NCI-H82 (cell line): ENCODE measurements around the gene ICAM1.
"Not testable (repeated sequence)": the region's sequence is repeated elsewhere in the genome, so short reads cannot be mapped to it uniquely, and the experiment has no call there.

Source experiments
- DNase-seq: peaks from one replicate; lab custom pipeline; 2025; lab: John Stamatoyannopoulos, UW

Gene ICAM1

DNA sequence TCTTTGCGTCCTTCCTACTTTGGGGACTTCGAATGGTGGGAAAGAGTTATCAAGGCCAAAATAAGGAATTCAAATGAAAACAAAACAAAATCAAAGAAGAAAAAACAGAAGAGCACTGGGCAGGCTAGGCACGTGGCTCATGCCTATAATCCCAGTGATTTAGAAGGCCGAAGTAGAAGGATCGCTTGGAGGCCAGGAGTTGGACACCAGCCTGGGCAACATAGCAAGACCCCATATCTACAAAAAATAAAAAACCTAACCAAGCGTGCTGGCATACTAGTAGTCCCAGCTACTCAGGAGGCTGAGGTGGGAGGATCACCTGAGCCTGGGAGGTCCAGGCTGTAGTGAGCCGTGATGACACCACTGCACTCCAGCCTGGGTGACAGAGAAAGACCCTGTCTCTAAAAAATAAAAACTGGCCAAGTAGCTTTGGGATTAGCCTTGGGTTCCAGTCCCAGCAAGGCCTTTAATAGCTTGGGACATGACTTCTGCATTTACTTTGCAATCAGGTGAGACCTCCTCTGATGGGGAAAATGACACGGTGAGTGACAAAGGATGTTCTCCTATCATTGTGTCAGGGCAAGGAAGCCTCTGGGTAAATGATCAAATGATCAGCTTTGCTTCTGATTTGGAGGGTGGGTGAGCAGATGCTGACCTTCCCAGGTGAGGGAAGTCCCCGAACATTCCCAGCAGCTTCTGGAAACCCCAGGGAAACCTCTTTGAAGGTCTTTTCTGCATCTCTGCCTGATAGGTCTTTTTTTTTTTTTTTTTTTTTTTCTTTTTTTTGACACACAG, 7.1 kb downstream of the ICAM1 start:
- DNase-seq, result no peak

DNA sequence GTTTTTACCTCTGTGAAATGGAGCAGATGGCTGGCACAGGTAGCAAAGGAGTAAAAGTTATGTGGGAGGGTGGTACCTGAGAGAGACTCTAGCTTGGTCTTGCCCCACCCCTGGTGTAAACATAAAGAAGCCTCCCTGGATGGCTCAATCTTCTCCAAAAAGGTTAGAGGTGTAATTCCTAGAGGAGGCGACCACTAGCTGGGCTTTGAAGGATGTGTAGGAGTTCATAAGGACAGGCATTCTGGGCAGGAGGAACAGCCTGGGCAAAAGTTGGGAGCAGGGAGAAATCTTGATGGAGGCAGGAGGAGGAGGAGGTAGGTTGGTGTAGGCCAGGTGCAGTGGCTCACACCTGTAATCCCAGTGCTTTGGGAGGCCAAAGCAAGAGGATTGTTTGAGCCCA, 8.0 kb downstream of the ICAM1 start:
- no peak for DNase-seq

DNA sequence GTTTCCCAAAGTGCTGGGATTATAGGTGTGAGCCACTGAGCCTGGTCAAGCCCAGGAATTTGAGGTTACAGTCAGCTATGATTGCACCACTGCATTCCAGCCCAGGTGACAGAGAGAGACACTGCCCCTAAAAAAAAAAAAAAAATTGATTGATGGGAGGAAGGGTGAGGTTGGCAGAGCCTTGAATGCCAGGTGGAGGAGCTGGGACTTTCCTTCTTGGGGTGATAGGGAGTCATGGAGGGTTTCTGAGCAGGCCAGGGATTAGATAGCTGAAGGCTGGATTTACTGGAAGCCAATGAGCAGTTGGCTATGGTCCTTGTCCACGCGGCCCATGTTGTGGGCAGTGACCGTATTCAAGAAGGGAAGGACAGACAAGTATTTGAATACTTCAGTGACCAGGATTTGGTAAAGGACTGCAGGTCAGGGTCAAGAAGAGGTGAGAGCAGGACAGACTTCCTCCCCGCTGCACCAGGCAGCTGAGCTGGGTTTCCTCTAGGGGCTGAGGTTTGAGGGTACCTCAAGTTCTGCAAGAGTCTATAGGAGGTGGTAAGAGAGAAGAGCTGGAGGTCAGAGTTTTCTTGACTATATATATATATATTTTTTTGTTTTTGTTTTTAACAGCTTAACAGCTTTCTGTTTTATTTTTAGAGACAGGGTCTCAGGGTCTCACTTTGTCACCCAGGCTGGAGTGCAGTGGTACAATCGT, 9.0 kb downstream of the ICAM1 start:
- no peak for DNase-seq

DNA sequence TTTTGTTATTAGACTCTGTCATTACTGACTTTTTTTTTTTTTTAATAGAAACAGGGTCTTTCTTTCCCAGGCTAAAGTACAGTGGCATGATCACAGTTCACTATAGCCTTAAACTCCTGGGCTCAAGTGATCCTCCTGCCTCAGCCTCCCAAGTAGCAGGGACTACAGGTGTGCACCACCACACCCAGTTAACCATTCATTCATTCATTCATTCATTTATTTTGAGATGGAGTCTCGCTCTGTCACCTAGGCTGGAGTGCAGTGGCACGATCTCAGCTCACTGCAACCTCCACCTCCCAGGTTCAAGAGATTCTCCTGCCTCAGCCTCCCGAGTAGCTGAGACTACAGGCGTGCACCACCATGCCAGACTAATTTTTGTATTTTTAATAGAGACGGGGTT, 11.1 kb downstream of the ICAM1 start:
- not testable (repeated sequence) for DNase-seq

DNA sequence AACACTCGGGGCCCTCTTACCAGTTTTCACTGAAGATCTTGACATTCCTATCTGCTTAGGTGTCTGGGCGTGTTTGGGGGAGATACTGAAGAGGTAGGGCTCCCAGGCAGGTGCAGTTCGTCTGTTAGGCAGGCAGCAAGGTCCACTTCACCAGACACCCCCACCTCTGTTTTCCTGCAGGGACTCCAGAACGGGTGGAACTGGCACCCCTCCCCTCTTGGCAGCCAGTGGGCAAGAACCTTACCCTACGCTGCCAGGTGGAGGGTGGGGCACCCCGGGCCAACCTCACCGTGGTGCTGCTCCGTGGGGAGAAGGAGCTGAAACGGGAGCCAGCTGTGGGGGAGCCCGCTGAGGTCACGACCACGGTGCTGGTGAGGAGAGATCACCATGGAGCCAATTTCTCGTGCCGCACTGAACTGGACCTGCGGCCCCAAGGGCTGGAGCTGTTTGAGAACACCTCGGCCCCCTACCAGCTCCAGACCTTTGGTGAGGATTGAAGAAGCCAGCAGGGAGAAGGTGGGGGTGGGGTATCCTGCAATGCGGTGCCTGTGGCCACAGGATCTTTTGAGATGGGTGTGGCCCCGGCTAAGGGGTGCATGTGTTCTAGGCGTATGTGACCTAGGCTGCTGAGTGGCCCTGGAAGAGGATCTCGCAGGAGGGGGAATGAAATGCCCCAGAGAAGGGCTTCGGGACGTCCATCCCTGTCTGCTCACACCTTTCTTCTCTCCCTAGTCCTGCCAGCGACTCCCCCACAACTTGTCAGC, 12.6 kb downstream of the ICAM1 start:
- DNase-seq, result no peak

DNA sequence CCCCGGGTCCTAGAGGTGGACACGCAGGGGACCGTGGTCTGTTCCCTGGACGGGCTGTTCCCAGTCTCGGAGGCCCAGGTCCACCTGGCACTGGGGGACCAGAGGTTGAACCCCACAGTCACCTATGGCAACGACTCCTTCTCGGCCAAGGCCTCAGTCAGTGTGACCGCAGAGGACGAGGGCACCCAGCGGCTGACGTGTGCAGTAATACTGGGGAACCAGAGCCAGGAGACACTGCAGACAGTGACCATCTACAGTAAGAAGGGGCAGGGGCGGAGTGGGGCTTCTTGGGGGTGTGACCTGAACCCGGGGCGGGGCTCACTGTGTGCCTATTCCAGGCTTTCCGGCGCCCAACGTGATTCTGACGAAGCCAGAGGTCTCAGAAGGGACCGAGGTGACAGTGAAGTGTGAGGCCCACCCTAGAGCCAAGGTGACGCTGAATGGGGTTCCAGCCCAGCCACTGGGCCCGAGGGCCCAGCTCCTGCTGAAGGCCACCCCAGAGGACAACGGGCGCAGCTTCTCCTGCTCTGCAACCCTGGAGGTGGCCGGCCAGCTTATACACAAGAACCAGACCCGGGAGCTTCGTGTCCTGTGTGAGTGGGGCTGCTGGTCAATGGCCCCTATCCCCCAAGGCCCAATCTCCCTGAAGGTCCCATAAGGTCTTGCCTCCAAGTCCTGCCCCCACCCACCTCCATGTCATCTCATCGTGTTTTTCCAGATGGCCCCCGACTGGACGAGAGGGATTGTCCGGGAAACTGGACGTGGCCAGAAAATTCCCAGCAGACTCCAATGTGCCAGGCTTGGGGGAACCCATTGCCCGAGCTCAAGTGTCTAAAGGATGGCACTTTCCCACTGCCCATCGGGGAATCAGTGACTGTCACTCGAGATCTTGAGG, 13.4 kb downstream of the ICAM1 start:
- no peak for DNase-seq

DNA sequence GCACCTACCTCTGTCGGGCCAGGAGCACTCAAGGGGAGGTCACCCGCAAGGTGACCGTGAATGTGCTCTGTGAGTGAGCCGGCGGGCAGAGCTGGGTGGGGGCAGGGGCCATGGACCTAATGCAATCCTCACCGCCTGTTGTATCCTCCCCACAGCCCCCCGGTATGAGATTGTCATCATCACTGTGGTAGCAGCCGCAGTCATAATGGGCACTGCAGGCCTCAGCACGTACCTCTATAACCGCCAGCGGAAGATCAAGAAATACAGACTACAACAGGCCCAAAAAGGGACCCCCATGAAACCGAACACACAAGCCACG, 14.0 kb downstream of the ICAM1 start:
- no peak for DNase-seq

DNA sequence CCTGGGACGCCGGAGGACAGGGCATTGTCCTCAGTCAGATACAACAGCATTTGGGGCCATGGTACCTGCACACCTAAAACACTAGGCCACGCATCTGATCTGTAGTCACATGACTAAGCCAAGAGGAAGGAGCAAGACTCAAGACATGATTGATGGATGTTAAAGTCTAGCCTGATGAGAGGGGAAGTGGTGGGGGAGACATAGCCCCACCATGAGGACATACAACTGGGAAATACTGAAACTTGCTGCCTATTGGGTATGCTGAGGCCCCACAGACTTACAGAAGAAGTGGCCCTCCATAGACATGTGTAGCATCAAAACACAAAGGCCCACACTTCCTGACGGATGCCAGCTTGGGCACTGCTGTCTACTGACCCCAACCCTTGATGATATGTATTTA, 14.5 kb downstream of the ICAM1 start:
- DNase-seq, result no peak

DNA sequence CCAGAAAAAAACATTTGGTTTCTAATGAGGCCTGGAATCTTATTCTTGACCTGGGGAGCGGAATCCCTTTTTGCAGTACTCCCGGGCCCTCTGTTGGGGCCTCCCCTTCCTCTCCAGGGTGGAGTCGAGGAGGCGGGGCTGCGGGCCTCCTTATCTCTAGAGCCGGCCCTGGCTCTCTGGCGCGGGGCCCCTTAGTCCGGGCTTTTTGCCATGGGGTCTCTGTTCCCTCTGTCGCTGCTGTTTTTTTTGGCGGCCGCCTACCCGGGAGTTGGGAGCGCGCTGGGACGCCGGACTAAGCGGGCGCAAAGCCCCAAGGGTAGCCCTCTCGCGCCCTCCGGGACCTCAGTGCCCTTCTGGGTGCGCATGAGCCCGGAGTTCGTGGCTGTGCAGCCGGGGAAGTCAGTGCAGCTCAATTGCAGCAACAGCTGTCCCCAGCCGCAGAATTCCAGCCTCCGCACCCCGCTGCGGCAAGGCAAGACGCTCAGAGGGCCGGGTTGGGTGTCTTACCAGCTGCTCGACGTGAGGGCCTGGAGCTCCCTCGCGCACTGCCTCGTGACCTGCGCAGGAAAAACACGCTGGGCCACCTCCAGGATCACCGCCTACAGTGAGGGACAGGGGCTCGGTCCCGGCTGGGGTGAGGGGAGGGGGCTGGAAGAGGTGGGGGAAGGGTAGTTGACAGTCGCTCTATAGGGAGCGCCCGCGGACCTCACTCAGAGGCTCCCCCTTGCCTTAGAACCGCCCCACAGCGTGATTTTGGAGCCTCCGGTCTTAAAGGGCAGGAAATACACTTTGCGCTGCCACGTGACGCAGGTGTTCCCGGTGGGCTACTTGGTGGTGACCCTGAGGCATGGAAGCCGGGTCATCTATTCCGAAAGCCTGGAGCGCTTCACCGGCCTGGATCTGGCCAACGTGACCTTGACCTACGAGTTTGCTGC, 16.1 kb downstream of the ICAM1 start, which contains the start of gene ICAM4:
ICAM4 (plus strand) TSS at position 153 of the 935 bp plus-strand sequence; CDS start at position 211, 58 bp downstream.
- peak; percentile 78 for DNase-seq

DNA sequence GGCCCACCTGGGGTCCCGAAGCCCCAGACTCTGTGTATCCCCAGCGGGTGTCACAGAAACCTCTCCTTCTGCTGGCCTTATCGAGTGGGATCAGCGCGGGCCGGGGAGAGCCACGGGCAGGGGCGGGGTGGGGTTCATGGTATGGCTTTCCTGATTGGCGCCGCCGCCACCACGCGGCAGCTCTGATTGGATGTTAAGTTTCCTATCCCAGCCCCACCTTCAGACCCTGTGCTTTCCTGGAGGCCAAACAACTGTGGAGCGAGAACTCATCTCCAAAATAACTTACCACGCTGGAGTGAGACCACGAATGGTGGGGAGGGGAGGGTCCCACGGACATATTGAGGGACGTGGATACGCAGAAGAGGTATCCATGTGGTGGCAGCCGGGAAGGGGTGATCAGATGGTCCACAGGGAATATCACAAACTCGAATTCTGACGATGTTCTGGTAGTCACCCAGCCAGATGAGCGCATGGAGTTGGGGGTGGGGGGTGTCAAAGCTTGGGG, 17.8 kb downstream of the ICAM1 start:
- peak; percentile 91 for DNase-seq

DNA sequence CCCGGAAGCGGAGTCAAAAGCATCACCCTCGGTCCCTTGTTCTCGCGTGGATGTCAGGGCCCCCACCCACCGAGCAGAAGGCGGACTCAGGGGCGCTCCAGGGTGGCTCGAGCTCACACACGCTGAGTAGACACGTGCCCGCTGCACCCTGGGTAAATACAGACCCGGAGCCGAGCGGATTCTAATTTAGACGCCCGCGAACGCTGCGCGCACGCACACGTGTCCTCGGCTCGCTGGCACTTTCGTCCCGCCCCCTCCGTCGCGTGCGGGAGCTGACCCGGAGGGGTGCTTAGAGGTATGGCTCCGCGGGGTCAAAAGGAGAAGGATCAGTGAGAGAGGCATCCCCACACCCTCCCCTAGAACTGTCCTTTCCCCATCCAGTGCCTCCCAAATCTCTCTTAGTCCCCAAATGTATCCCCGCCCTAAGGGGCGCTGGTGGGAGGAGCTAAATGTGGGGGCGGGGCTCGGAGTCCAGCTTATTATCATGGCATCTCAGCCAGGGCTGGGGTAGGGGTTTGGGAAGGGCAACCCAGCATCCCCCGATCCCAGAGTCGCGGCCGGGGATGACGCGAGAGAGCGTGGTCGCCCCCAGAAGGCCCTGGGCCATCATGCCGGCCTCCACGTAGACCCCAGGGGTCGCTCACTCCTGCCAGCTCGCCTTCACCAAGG, 18.4 kb downstream of the ICAM1 start:
- DNase-seq, result peak; percentile 92

DNA sequence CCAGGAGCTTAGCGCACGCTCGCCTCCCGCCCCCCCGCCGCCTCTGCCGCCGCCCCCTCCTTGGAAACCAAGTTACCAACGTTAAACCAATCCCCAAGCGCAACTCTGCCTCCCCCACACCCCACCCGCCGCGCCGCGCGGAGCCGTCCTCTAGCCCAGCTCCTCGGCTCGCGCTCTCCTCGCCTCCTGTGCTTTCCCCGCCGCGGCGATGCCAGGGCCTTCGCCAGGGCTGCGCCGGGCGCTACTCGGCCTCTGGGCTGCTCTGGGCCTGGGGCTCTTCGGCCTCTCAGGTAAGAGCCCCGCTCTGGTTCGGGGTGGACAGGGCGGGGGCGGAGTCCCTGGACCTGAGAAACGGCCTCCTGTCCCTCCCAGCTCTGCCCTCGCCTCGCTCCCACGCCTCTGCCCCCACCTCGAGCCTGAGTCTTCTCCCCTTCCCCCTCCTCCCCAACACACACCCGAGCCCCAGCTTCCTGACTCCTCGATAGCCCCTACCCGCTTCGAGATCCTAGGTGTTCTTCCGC, 19.0 kb downstream of the ICAM1 start, which contains the start of gene ICAM5:
ICAM5 (plus strand) TSS at position 117 of the 521 bp plus-strand sequence; CDS start at position 209, 92 bp downstream.
- peak; percentile 84 for DNase-seq

DNA sequence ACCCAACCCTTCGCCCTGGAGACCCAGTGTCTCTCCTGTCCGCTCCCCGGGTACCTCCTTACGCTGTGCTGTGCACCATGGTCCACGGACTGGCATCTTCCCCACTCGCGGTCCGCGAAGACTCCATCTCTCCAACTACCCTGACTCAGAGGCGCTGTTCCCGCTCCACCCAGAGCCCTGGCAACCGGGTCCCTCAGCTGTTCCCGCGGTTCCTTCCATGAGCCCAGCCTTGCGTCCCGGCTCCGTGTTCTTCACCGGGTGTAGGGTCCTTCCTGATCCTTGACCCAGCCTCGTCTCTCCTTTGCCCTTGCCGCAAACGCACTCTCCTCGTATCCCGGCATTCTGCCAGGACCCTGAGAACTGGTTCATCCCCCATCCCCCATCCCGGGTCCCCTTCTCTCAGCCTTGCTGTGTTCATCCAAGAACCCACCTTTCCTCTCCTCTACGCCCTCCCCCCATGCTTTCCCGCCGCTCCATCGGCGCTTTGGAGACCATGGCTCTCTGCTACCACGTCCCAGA, 19.5 kb downstream of the ICAM1 start:
- DNase-seq, result peak; percentile 51

DNA sequence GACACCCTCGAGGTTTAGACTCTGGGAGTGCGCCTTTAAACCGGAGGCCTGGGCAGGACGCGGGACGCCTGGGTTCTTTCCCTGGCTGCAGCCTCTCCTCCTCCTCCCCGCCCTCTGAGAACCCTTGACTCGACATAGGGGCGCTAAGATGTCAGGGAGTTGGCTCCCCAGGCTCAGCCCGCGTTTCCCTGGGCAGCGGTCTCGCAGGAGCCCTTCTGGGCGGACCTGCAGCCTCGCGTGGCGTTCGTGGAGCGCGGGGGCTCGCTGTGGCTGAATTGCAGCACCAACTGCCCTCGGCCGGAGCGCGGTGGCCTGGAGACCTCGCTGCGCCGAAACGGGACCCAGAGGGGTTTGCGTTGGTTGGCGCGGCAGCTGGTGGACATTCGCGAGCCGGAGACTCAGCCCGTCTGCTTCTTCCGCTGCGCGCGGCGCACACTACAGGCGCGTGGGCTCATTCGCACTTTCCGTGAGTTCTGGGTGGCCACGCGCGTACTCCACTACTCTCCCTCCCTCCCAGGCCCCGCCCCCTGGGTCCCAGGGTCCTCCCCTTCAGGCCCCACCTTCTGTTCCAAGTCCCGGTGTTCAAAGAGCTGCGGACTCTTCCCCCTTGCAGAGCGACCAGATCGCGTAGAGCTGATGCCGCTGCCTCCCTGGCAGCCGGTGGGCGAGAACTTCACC, 20.1 kb downstream of the ICAM1 start:
- peak; percentile 76 for DNase-seq

DNA sequence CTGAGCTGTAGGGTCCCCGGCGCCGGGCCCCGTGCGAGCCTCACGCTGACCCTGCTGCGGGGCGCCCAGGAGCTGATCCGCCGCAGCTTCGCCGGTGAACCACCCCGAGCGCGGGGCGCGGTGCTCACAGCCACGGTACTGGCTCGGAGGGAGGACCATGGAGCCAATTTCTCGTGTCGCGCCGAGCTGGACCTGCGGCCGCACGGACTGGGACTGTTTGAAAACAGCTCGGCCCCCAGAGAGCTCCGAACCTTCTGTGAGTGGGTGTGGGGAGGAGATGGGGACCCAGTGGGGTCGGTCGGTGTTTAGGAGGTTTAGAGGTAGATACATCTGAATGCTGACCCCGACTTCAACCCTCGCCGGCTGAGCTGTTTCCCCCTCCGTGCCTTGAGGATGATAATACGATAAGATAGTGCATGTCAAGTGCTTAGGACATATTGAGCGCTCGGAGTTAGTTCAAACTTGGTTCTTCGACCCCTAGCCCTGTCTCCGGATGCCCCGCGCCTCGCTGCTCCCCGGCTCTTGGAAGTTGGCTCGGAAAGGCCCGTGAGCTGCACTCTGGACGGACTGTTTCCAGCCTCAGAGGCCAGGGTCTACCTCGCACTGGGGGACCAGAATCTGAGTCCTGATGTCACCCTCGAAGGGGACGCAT, 20.8 kb downstream of the ICAM1 start:
- DNase-seq, result no peak

DNA sequence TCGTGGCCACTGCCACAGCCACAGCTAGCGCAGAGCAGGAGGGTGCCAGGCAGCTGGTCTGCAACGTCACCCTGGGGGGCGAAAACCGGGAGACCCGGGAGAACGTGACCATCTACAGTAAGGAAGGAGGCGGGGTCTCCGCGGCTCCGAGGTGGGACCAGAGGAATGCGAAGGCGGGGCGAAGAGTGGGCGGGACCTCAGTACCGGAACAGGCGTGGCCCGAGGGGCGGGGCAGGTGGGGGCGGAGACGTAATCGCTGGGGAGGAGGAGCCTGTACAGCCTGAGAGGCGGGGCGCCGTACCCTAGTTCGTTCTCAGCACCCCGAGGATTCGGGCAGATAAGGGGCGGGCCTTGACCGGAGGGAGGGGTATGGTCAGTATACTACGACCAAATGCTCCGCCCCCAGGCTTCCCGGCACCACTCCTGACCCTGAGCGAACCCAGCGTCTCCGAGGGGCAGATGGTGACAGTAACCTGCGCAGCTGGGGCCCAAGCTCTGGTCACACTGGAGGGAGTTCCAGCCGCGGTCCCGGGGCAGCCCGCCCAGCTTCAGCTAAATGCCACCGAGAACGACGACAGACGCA, 21.4 kb downstream of the ICAM1 start:
- DNase-seq, result peak; percentile 98

DNA sequence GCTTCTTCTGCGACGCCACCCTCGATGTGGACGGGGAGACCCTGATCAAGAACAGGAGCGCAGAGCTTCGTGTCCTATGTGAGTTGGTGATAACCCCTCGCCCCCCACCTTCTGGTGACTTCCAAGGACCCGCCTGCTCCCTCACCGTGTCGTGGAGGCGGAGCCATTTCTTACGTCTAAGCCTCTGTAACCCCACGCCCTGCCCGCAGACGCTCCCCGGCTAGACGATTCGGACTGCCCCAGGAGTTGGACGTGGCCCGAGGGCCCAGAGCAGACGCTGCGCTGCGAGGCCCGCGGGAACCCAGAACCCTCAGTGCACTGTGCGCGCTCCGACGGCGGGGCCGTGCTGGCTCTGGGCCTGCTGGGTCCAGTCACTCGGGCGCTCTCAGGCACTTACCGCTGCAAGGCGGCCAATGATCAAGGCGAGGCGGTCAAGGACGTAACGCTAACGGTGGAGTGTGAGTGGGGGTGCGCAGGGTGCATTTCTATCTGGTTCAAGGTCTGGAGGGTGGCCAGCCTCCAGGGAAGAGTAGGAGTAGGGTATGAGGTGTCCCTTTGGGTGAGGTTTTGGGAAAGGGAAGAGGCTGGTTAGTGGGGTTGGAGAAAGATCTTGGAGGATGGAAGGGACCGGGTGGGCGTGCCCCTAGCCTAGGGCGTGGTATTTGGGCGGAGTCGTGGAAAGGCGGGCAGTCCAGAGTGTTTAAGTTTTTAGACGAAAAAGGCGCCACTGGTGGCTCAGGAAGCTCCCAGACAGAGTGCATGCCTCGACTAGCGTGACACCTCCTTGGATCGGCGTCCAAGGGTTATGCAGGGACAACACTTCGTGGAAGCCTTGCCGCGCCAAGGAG, 22.1 kb downstream of the ICAM1 start:
- peak; percentile 82 for DNase-seq
